Erythroblast (primary cell): Measurements from ENCODE around the gene PITHD1.
A peak's percentile ranks its signal among the peaks of the same experiment; 100 is the strongest.

ENCODE experiments used
- GATA1 ChIP-seq: IDR thresholded peaks from 2 replicates; pipeline ENCODE4 v1.6.1; 2011; ENCODE audit warnings: low read depth, mild to moderate bottlenecking, control low read depth, low read length, moderate library complexity
- POLR2A ChIP-seq: IDR thresholded peaks from 2 replicates; pipeline ENCODE4 v1.6.1; 2011; ENCODE audit warnings: mild to moderate bottlenecking, low read length

- TF ChIP-seq POLR2A, result peak; percentile 74
- no peak for TF ChIP-seq GATA1
Observed at GRCh38 chr1:23743287-23744152, 34.7 kb upstream of the PITHD1 start, which contains the start of gene ELOA.
